Occipital lobe (tissue), 2 donors: Measurements from ENCODE around the gene CCDC71. TPM values are rescaled to one million over a fixed set of nuclear protein-coding genes. Genes with fewer than 3 reads are reported as not detected.

Source experiments
- DNase-seq: peaks from one replicate; lab custom pipeline; 2025; lab: John Stamatoyannopoulos, UW
- total RNA-seq: library from RNA; depleted of rRNA; stranded (reverse); fragments of >200 nt; gene quantifications from one replicate; pipeline ENCODE4 v1.2.3, GENCODE V29; 2014

The CCDC71 gene
- total RNA-seq, 1 donor from 2014 or later = 18.6 TPM

DNA sequence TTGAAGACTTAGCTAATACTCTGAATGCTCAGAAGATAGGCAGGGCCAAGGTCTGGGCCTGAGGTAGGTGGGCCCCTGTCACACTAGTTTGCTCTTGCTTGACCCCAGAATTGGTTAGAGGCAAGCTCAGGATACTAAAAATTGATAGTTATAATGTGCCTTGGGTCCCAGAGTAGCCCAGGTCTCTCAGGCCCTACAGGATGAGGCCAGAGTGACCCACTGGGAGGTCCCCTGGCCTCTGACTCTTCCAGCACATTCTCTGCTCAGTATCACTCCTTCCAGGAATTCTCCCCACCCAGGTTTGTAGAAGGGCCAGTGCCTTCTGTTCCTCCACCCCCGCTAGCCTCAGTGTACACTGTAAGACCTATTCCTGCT, 4.6 kb upstream of the CCDC71 start:
- DNase-seq = no peak

DNA sequence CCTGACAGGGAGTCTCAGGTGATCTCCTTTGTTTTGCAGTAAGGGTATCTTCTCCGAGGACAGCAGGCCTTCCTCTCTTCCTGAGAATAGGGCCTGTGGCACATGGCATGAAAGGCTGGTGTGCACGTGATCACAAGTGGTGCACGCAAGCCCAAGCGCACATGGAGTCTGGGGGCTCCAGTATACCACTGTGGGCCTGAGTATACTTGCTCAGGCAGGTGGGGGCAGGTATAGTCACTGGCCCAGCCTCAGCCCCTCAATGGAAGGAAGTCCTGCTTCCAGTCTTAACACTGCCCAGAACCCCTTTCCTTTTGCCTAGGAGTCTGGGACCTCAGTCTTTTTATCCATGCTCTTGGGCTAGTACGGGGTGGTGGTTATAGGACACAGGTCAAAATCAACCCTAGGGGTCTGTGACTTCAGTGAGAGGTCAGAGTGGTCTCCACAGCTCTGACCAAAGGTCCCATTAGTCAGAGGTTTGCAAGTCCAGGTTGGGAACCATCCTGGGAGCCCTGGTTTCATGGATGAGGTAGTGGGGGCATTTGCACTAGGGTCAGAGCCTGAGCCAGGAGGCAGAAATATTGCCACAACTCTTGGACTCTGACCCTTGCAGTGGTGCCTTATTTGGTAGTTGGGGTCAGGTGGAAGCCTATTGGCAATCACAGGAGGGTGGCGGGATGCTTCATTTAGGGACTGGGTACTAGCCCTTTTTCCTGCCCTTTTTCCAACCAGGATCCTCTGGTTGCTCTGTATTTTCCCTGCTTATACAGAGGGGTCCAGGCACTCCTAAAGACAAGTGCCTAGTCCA, 823 bp upstream of the CCDC71 start:
- DNase-seq = no peak

- DNase-seq = no peak
These were observed 979 bp downstream of the CCDC71 start for GRCh38 chr3:49164983-49165720.

GRCh38 chr3:49163609-49164008, 2.5 kb downstream of the CCDC71 start:
- no peak for DNase-seq

- DNase-seq = no peak
These were observed 3.2 kb downstream of the CCDC71 start for GRCh38 chr3:49162751-49163419.

GRCh38 chr3:49161808-49162530, 4.2 kb downstream of the CCDC71 start:
- no peak for DNase-seq

DNA sequence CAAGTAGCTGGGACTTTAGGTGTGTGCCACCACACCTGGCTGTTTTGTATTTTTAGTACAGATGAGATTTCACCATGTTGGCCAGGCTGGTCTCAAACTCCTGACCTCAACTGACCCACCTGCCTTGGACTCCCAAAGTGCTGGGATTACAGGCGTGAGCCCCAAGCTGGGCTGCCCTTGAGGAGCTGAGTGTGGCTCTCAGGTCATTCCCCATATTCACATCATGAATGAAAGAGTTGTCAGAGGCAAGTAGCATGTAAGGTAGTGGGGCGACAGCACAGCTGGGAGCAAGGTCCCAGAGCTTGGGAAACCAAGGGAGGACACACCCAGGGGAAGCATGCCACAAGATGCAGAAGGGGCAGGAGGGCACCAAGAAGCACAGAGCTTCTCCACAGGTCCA, 4.9 kb downstream of the CCDC71 start:
- DNase-seq = no peak

GRCh38 chr3:49158792-49159191, 7.3 kb downstream of the CCDC71 start:
- no peak for DNase-seq

DNA sequence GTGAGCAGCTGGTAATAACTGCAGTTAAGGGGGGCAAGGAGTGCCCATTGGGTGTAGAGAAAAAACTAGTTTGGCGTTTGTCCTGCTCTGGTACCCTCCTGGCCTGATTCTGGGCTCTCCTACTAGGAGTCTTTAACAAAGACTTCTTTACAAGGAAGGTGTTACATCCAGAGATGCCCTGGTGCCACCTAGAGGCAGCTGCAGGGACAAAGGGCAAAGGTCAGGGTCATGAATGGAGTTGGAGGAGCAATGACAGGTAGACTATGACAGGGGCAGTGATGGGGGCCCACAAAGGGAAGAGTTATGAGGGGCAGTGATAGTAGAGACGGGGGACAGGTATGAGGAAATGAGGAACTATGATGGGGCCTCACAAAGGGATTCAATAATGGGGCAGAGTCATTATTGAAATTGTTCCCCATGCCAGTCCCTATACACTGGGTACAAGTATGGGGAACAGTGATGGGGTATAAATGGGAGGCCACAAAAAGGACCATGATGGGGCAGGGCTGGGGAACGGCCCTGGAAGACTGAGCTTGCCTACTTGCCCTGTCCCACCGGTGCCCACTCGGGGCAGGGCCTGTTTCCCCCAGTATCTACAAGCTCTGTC, 7.9 kb downstream of the CCDC71 start:
- DNase-seq = no peak

GRCh38 chr3:49157289-49157688, 8.8 kb downstream of the CCDC71 start:
- no peak for DNase-seq

DNA sequence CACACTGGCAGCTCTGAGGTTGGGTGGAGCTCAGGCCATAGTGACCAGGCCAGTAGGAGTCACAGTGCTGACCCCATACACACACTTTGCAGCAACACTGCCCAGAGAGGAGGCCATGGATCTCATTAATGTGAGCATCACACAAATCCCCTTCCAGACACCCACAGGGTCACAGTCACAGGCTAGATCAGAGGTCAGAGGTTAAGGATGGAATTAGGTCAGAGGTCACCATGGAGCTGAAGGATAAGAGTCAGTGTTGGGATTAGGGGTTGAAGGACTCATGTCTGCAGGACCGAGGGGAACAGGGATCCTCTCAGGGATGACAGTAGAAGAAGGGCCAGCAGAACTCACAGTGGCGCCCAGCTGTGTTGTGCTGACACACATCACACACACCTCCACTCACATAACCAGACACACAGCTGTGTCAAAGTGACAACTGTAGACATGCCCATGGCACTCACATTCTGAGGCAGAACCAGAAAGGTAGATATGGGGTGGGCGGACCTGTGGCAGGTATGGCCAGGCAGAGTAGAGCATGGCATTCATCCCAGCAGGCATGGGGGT, 12.7 kb downstream of the CCDC71 start:
- DNase-seq = no peak

GRCh38 chr3:49151610-49152009, 14.5 kb downstream of the CCDC71 start:
- no peak for DNase-seq

- DNase-seq = no peak
These were observed 18.0 kb downstream of the CCDC71 start for GRCh38 chr3:49148159-49148558.

- DNase-seq = no peak
These were observed 26.1 kb downstream of the CCDC71 start for GRCh38 chr3:49140080-49140479.

GRCh38 chr3:49135499-49135898, 30.6 kb downstream of the CCDC71 start:
- DNase-seq = no peak

GRCh38 chr3:49134471-49135265, 31.5 kb downstream of the CCDC71 start:
- no peak for DNase-seq

DNA sequence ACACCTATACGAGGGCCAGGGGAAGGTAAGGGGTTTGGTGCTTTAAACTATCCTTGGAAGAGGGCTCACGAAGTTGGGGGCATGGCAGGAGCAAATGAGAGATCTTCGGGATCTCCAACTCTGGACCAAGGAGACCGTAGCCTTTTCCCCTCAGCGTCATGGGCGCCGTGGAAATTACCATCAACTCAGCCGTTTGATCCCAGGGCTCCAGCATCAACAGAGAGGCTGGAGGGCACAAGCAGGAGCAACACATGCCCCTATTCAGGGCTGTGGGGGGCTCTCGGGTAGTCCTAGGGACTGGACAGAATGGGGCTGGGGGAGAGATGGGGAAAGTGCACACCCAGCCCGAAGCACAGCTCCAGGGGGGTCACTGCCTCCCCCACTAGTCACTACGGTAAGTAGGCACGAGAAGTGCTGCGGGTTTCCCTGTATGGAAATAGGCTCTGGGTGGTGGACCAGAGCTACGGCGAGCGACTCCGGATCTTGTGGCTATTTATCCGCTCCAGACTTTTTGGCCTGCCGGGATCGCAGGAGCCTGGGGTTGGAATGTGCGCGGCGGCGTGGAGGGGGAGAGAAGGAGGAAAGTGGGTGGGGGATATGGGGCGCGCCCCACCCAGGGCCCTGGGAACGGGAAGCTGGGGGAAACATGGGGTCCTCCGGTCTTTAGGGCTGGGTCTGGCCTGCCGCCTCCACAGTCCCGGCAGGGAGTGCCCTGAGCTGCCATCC, 32.7 kb downstream of the CCDC71 start:
- peak; percentile 76 for DNase-seq

GRCh38 chr3:49132437-49133225, 33.5 kb downstream of the CCDC71 start, which contains the start of gene LAMB2:
Gene LAMB2 (minus strand): TSS chr3:49133050. CDS start chr3:49132867, 183 bp downstream.
- DNase-seq = peak; percentile 34

- no peak for DNase-seq
These were observed 34.1 kb downstream of the CCDC71 start for GRCh38 chr3:49132073-49132436.
